OCI-M1 (cell line): ENCODE results near the gene MAT2A.
"Not testable (repeated sequence)": the region's sequence is repeated elsewhere in the genome, so short reads cannot be mapped to it uniquely, and the experiment has no call there.

ENCODE experiments used
- DNase-seq: peaks from one replicate; lab custom pipeline; 2025; lab: John Stamatoyannopoulos, UW

The MAT2A gene

DNA sequence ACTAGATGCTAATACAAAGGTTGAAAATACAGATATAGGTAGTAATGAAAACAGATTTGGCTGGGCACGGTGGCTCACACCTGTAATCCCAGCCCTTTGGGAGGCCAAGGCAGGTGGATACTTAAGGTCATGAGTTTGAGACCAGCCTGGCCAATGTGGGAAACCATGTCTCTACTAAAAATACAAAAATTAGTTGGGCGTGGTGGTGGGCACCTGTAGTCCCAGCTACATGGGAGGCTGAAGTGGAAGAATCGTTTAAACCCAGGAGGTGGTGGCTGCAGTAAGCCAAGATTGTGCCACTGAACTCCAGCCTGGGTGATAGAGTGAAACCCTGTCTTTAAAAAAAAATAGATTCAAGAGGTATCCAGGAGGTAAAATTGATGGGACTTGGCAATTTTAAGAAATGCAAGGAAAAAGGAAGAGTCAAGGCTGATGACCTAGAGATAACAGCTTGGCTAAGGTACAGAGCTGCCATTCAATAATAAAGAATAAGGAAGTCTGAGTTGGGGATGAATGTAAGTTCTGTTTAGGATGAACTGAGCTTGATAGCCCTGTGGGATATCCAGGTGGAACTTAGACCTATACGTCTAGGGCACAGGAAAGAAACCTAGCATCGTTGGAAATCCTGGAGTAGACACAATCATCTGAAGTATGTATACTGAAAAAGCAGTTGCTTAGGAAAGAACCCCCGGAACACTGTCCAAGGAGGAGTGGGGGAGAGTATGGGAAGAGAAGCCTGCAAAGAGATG, 9.1 kb downstream of the MAT2A start:
- no peak for DNase-seq

DNA sequence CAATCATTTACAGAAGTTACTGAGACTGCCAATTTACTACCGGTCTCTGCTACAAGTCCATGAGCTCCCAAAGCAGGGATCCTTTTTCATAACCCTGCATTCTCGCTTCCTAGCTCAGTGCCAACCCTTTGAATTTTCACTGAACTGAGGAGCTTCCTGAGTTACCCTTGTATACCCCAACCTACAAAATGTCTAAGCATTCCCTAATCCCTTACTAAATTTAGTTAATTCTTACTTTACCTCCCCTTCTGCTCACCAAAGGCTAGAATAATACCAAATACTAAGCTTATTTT, 9.6 kb downstream of the MAT2A start:
- no peak for DNase-seq

DNA sequence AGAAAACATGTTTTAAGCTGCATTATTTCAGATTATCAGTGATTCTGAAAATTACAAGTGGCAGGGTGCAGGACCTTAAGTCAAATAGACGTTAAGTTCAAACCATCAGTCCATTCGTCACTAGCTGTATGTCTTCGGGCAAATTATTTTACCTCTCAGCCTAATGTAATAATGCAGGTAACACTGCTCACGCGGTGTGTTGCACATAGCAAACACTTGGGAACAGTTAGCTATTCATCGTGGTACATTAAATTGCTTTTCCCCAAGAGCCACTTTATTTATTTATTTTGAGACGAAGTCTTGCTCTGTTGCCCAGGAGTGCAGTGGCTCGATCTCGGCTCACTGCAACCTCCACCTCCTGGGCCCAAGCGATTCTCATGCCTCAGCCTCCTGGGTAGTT, 10.1 kb downstream of the MAT2A start:
- no peak for DNase-seq

DNA sequence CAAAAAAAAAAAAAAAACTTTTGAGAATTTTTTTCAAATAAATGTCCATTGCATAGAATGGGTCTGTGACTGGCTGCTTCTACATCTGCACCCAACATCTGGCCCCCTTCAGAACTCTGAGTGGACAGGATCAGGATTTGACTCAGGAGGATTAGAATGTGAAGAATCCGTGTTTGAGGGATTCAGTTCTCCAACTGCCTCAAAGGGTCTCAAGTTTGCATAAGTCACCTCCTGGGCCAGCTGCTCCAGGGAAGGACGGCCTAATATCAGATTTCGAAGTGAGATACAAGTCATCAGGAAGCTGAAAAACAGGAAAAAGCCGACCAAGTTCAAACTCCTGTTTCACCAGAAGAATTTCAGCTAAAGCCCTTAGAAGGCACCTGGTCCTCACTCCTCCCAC, 10.9 kb downstream of the MAT2A start:
- DNase-seq: no peak

GRCh38 chr2:85550486-85550885, 11.5 kb downstream of the MAT2A start:
- DNase-seq: no peak

DNA sequence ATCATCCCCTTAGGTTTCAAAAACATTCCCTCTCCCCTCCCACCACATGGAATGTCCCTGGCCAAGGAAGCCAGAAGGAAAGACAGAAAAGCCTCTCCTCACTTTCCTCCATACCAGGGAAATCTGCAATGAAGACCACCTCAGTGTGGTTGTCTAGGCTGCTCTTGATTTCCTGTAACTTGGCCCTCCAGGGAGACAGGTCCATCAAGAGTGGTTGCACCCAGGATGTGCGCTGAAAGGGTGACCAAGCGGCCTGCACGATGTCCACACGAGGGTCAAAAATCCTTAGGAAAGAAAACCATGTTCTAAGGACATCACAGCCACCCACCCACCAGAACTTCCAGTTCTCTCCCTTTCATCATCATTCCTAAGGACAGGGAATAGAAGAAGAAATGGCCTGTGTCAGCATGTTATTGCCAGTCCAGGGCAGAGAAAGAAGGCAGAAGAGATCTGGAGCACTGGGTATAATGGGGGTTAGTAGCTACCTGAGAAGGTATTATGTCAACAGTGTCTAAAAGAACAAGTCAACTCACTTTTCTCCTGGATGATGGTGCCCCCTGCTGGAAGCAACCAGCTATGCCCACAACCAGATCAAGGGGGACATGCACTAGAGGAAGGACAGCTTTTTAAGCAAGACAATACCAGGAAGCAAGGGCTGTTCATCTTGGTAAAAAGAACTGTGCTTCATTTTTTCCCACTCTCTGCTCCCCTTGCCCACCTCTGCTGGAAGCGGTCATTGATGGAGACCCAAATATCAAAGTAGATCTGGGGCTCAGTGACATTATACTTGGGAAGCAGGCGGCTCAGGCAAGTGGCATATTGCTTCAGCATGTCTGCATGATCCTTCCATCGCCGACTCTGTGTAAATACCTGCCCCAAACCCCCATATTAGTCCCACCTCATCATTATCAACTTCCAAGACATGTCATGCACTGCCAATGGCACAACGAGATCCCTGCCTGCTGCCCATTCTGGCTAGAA, 13.0 kb downstream of the MAT2A start:
- DNase-seq: peak; percentile 79

DNA sequence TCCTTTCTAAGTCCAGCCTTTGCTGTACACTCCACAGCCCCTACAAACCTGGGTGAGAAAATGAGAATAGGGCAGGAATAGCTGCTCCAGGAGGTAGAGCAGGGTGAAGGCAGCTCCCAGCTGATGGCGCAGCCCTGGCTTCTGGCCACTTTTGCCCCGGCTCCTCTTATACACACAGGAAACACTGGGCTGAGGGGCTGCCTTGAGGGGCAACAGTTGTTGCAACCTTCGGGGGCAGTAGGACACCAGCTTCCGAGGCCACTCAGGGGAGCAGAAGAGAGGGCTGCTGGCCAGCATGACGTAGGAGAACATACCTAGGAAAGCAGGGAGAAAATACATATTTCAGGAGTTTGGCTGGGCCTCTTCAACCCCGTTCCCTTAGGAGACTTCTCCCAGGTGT, 14.2 kb downstream of the MAT2A start:
- no peak for DNase-seq

GRCh38 chr2:85554980-85555612, 16.1 kb downstream of the MAT2A start:
- no peak for DNase-seq

- no peak for DNase-seq
Observed at GRCh38 chr2:85557130-85557529, 18.2 kb downstream of the MAT2A start.

DNA sequence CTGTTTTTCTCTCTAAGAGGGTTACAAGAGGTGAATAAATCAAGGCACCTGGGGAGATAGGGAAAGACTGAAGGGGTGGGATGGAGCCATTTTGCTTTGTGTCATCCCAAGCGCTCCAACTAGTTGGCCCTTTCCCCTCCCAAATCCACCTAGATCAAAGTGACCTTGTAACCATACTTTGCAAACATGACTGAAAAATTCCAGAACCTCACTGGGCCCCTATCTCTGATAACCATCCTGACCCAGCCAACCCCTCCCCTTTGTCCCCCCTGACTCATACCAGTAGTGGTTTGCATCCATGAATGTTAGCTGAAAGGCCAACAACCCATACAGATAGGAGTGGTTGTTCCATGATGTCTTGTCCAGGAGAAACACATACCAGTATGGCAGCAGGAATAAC, 19.2 kb downstream of the MAT2A start:
- DNase-seq: no peak

- DNase-seq: not testable (repeated sequence)
Observed at GRCh38 chr2:85560403-85560726, 21.4 kb downstream of the MAT2A start.

GRCh38 chr2:85560812-85561279, 21.9 kb downstream of the MAT2A start:
- no peak for DNase-seq

DNA sequence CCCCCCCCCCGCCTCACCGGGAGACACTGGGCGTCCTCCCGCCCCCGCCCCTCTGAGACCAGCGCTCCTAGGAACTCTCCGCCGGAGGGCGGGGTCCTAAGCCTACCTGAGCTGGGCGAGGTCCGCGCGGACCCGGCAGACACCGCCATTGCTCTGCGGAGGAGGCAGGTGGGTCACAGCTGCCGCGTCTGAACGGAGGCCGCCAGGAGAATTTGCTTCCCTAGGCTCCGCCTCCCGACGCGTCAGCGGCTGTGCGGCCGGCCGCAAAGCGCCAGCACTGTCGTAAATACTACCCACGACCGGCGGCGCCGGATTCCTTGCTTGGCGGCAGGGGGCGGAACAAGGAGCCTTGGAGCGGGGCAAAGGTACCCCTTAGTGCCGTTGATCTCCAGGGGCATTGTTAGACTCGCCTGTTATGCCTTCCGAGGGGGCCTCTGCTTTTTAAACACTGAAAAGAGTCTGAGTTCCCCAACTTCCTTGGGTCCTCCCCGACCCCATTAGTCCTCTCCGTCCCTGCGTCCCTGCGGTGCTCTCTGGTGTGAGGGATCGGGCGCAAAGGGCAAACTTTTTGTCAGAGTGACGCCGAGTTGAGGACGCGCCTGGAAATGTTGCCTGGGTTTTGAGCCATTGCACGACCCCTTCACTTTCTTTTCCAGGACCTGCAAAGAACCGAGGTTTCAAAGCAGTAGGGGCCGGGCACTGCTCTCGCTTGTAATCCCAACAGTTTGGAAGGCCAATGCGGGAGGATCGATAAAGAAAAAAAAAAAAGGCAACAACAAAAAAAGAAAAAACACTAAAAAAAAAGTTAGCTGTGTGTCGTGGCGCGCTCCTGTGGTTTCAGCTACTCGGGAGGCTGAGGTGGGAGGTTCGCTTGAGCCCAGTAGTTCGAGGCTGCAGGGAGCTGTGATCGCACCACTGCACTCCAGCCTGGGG, 22.6 kb downstream of the MAT2A start, which contains the start of gene GGCX:
GGCX (minus strand) TSS at position 214 of the 933 bp plus-strand sequence; CDS start at position 149, 65 bp downstream.
- peak; percentile 94 for DNase-seq

- DNase-seq: peak; percentile 80
Observed at GRCh38 chr2:85564144-85564563, 25.2 kb downstream of the MAT2A start.

GRCh38 chr2:85566265-85566664, 27.3 kb downstream of the MAT2A start:
- no peak for DNase-seq

DNA sequence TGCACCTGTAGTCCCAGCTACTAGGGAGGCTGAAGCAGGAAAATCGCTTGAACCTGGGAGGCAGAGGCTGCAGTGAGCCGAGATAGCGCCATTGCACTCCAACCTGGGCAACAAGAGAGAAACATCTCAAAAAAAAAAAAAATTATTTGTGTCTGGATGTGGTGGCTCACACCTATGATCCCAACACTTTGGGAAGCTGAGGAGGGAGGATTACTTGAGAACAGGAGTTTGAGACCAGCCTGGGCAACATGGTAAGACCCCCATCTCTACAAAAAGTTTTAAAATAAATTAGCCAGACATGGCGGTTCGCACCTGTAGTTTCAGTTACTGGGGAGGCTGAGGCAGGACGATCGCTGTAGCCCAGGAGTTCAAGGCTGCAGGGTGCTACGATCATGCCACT, 36.8 kb downstream of the MAT2A start:
- DNase-seq: no peak

DNA sequence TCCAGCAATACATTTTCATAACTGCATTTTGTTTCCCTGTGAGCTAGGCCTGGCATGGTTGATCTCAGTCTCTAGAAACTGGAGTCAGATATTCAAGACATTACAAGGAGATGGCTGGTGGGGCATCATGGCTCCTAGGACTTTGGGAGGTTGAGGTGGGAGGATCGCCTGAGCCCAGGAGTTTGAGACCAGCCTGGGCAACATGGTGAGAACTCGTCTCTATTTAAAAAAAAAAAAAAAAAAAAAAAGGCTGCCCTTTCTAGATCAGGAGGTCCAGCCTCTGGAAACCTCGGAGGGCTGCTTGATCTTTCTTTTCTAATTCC, 38.1 kb downstream of the MAT2A start:
- no peak for DNase-seq

DNA sequence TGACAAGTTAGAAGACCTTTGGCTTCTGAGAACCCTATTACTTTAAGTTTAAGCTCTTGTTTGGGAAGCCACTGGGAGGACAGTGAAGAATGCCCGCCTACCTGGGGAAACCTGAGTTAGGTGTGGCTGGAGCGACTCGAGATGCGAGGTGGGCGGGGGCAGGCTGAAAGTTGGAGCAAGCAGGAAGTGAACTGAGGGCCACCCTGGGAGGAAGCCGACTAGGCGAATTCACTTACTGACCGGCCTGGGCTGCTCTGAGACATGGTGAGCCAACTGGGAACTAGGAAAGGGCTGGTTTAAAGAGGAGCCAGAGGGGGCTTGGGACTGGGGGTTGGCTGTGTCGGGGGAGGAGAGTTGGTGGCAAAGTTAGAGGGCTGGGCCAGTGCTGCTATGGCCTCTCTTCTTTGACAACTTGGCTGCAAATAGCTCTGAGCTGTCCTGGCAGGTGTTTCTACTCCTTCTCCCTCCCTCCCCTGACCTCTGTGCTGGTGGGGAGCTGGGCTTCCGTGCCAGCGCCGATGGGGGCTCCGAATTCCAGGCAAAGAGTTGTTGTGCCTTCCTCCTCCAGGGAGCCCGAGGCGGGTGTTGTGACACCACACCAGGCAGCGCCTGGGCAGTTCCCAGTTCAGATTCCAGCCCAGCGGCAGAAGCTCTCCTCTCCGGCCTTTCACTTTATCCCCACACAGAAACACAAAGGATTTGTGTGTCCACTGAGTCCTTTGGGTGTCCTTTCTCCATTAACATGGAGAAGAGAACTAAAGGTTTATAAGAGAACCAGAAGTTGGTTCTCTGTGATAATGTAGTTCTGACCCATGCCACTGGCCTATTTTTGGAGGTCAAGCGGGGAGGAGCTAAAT, 38.6 kb downstream of the MAT2A start, which contains the start of gene VAMP8:
VAMP8 (plus strand) TSS at position 201 of the 857 bp plus-strand sequence; CDS start at position 262, 61 bp downstream.
- DNase-seq: peak; percentile 69

DNA sequence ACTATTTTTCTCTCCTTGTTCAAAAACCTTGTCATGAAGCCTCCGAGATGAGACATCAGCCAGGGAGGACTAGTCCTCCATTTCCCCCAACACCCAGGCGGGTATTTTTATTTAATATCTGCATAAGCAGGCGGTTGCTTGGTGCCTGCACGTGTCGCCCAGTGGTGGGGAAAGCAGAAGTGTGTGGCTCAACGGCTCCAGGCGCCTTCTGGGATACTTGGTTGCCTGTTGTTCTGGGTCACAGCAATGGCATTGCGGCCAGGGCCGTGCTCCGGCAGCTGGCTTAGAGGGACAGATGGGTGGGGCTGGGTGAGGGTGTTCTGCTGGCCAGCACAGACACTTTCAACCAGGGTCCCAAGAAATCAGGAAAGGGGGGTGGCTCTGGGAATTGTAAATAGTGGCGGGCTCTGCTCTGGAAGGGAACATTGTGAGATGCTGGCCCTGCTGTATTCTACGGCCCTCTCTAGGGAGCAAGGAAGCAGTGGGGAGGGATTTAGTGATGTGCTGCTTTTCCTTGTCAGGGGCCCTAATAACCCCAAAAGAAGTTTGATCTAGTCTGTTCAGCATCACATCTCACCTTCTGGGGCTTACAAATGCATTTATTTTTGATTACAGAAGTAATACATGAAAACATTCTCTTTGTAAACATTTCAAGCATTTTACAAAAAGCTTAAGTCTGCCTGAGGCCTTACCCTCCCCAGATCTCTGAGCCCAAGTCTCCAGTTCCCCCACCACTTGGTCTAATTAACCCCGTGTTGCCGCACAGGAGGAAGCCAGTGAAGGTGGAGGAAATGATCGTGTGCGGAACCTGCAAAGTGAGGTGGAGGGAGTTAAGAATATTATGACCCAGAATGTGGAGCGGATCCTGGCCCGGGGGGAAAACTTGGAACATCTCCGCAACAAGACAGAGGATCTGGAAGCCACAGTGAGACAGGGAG, 39.5 kb downstream of the MAT2A start:
- peak; percentile 84 for DNase-seq
